ENCODE measurements around the gene MBOAT7.
A peak's percentile ranks its signal among the peaks of the same experiment; 100 is the strongest.

MBOAT7 gene

DNA sequence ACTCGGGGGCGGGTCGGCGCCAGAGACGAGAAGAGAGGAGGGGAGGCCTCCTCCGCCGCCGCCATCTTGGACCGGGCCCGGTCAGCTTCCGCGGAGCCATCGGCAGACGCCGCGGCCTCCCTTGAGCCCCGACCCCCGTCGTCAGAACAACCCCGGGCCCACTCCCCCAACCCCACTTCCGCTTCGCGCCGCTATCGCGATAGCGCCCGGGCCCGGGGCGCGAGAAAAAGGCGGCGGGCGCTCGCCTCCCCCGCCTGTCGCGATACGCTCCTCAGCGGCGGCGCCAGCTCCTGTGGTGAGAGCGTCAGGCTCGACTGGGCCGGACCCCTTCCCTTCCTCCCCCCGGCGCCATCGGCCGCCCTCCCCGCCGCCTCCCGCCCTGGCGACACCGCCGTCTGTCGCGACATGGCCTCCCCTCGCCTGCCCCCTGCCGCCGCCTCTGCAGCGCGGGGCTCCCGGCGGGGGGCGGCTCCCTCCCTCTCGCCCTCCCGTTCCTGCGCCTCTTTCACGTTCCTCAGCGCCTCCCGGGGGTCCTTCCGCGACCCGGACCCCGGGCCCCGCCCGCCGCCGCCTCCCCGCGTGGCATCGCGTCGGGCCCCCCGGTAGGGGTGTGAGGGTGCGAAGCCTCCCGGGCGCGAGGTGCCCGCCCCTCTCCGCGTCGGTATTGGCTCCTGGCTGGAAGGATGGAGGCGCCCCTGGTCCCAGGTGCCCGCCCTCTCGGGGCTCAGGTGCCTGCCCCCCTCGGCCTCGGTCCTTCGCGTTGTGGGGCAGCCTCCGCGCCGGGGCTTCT lies 51.5 kb downstream of the MBOAT7 start, which contains the start of gene CNOT3:
CNOT3 (plus strand) TSS at position 64 of the 790 bp plus-strand sequence. CDS start 5,217 bp downstream, outside the sequence.
- TF ChIP-seq, protein P1, sequence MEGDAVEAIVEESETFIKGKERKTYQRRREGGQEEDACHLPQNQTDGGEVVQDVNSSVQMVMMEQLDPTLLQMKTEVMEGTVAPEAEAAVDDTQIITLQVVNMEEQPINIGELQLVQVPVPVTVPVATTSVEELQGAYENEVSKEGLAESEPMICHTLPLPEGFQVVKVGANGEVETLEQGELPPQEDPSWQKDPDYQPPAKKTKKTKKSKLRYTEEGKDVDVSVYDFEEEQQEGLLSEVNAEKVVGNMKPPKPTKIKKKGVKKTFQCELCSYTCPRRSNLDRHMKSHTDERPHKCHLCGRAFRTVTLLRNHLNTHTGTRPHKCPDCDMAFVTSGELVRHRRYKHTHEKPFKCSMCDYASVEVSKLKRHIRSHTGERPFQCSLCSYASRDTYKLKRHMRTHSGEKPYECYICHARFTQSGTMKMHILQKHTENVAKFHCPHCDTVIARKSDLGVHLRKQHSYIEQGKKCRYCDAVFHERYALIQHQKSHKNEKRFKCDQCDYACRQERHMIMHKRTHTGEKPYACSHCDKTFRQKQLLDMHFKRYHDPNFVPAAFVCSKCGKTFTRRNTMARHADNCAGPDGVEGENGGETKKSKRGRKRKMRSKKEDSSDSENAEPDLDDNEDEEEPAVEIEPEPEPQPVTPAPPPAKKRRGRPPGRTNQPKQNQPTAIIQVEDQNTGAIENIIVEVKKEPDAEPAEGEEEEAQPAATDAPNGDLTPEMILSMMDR (IDR thresholded peaks at IDR 0.05; ENCODE audit: low read depth, low read length), result 0 out of 2 replicates have a peak, but pooled peaks have one; percentile 4
- peak within 1 kb of the TSS; percentile 81 for H3K4me3 ChIP-seq (ENCODE audit: low read depth, low read length)

DNA sequence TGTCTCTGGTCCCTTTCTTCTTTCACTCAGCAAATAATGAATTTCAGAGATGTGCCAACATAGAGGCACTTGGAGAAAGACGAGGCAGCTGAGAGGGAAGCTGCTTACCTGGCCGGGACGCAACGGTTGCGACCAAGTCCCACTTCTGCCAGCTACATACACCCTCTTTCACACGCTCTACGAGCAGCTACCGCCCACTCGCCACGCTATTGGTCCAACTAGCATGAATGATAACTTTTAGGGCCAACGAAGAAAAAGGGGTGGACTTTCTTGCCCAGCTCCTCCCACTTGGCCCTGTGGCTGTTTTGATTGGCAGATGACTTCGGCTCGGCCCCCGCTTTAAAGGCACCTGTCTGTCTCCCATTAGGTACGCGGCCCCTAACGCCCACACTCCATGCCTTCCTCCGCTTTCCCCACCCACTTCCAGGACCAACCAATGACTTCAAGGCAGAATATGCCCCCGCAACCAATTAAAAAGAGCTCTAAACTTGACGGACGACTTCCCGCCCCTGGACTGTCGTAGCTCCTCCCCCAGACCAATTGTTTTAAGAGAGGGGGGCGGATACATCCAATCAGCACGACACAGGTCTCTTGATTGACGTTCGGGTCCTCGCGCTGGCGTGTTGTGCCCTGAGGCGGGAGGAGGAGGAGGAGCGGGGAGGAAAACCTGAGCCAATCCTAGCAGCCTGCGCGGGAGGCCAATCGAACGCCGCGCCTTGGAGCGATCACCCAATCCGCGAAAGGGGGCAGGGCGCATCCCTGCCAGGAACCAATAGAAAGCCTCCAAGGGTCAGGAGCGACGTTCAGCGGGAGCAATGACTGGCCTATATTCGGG lies 52.3 kb downstream of the MBOAT7 start:
- TF ChIP-seq, protein P1 (IDR thresholded peaks at IDR 0.05; ENCODE audit: low read depth, low read length), result no peak
- peak overlapping the region; percentile 81 for H3K4me3 ChIP-seq (ENCODE audit: low read depth, low read length)

DNA sequence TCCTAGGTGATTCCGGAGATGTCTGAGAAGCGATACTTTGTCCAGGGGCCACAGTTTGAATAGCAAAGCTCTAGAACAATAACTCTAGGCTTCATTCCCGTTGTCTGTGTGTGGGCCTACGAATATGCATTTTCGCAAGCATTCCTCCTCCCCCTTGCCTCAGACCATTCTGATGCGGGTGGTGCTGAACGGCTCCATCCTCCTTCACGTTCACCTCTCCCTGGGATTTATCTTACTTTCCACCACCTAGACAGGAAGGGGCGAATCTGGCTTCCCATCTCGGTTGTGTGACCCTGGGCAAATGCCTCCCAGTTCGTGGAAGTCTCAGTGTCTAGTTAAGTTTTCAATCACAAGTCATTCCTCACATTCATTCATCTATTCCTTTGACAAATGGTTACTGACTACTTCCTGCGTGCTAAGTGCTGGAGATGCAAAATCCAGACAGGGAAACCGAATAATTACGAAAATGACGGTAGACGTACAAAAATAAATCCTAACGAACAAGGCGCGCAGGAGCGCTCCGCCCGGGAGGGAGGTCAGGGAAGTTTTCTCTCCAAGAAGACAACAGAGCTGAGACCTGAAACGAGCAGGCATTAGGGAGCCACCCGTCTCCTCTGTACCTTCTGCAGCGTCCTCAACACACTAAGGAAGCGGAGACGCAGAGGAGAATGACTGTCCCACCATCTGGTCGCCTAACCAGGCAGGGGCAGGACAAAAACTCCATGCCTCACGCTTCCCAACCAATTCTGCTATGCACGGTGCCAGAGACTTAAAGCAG lies 53.1 kb downstream of the MBOAT7 start:
- TF ChIP-seq, protein P1 (IDR thresholded peaks at IDR 0.05; ENCODE audit: low read depth, low read length), result no peak
- H3K4me3 ChIP-seq (ENCODE audit: low read depth, low read length), result peak overlapping the region; percentile 73

DNA sequence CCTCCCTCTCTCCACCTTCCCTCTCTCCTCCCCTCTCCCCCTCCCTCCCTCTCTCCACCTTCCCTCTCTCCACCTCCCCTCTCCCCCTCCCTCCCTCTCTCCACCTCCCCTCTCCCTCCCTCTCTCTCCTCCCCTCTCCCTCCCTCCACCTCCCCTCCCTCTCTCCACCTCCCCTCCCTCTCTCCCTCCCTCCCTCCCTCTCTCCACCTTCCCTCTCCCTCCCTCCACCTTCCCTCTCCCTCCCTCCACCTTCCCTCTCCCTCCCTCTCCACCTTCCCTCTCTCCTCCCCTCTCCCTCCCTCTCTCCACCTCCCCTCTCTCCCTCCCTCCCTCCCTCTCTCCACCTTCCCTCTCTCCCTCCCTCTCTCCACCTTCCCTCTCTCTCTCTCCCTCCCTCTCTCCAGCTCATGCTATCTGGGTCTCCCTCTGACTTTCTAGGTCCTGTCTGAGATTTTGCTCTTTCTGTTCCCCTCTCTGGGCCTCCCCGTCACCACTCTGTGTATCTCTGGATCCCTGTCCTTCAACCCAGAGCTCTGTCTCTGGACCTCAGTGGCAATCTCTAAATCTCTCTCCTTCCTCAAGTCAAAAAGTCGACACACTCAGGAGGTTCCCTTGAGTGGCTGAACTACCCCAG lies 55.3 kb downstream of the MBOAT7 start:
- no peak overlapping the region for H3K4me3 ChIP-seq (ENCODE audit: low read depth, low read length)
- TF ChIP-seq, protein P1 (IDR thresholded peaks at IDR 0.05; ENCODE audit: low read depth, low read length), result no peak

DNA sequence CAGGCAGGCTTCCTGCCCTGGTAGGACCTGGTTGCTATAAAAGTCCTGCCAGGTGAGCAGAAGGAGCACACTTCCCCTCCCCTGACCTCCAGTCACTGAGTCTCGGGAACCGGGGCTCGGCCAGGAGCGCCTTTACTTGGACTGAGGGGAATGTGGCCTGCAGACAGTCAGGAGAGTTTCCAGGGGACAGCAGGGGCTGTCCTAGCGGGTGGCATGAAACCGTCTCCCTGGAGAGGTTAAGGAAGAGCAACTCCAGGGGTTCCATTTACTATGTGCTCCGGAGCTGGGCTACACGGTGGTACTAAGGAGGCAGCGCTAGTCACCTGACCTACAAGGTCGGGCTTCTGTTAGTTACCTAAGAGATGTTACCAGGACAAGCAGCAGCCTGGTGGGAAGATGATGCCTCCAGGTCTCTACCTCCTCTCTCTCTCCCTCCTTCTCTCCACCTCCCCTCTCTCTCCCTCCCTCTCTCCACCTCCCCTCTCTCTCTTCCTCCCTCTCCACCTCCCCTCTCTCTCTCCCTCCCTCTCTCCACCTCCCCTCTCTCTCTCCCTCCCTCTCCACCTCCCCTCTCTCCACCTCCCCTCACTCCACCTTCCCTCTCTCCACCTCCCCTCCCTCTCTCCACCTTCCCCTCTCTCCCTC lies 55.9 kb downstream of the MBOAT7 start:
- TF ChIP-seq, protein P1 (IDR thresholded peaks at IDR 0.05; ENCODE audit: low read depth, low read length), result no peak
- no peak overlapping the region for H3K4me3 ChIP-seq (ENCODE audit: low read depth, low read length)

DNA sequence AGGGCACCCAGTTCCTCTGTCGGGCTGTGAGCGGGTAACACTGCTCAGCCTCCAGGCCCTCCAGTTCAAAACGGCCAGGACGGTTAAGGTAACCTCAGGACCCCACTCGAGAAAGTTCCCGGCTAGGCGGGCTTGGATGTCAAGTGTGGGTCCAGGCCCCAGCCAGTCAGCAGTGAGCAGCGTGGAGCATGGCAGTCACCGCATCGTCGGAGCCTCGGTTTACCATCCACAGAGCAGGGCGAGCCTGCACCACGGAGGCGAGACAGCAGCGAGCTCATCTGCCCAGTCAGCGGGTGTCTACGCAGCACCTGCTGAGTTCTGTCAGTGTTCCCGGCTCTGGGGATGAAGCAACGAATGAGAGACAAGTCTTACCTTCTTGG lies 59.8 kb downstream of the MBOAT7 start:
- no peak overlapping the region for H3K4me3 ChIP-seq (ENCODE audit: low read depth, low read length)
- TF ChIP-seq, protein P1 (IDR thresholded peaks at IDR 0.05; ENCODE audit: low read depth, low read length), result no peak
